Ectodermal cell (in vitro differentiated cells): ENCODE results near the gene MICAL1.

ENCODE experiments used
- H3K27ac ChIP-seq: 2 replicates; pipeline ENCODE4 v1.7.0; 2013; ENCODE audit warnings: mild to moderate bottlenecking, low read depth, low read length; ENCODE audit not compliant: insufficient read depth, poor library complexity, severe bottlenecking
- H3K27me3 ChIP-seq: 2 replicates; pipeline ENCODE4 v1.7.0; 2013; ENCODE audit warnings: mild to moderate bottlenecking, low read length; ENCODE audit not compliant: insufficient read depth, control insufficient read depth, poor library complexity, severe bottlenecking
- H3K36me3 ChIP-seq: one replicate; pipeline ENCODE4 v1.7.0; 2013; ENCODE audit warnings: low read length; ENCODE audit not compliant: control insufficient read depth, insufficient read depth
- H3K4me1 ChIP-seq: one replicate; pipeline ENCODE4 v1.7.0; 2013; ENCODE audit warnings: low read length; ENCODE audit not compliant: control insufficient read depth, insufficient read depth
- H3K4me3 ChIP-seq: 2 replicates; pipeline ENCODE4 v1.7.0; 2013; ENCODE audit warnings: low read depth, low read length, control low read depth; ENCODE audit not compliant: insufficient read depth
- H3K9me3 ChIP-seq: 2 replicates; pipeline ENCODE4 v1.7.0; 2013; ENCODE audit warnings: mild to moderate bottlenecking, low read length, moderate library complexity; ENCODE audit not compliant: control insufficient read depth
- WGBS, 2 experiments: methylation state at CpG; one replicate each; pipeline ENCODE4 v1.1.7; 2013; ENCODE audit warnings: missing lambda C conversion rate in 2 of 2; 5-methylcytosine and 5-hydroxymethylcytosine counted together

Gene MICAL1

DNA sequence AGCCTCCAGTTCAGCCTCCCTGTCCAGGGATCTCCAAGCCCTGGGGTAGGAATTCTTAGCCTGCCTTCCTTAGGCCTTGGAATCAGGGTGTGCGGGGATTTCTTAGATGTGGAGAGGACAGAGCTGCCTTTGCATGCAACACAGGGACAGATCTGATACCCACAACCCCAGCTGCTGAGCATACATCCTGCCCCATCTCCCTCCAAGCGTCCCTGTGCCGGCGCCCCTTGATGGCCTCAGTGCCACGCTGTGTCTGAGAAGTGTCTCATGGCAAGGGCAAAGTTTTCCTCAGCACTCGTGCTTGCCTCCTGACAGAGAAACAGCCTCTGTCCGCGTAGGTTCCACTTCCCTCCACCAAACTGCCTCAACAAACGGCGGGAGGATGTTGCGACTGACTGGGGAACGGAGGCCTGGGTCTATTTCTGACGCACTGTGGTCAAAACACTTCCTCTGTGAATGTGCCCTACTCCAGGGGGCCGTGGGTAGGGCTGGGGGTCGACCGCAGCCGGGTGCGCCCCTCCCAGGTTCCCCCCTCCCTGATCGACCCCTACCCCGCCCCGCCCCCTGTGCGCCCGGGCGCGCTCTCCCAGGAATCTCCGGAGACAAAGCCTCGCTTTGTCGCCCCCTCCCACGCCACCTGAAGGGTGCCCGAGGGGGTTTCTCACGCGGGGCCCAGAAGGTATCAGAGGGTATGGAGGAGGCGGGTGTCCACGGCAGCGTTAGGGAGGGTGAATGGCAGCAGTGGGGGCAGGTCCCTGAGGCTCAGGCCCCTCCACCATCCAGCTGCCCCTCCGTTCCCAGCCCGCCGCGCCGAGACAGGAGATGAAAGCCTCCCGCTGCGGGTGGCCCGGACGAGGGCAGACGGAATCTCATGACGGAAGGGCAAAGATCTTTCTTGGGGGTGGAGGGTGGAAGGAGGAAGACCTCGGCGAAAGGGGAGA lies 806 bp downstream of the MICAL1 start:
- Histone ChIP-seq H3K9me3 (no peaks in the 10 kb centered on the region), H3K27me3 (no peaks in the 10 kb centered on the region), H3K4me3 (peak overlapping the region; percentile 61), H3K4me1 (peaks cover 33% of the 10 kb centered on the region), H3K36me3 (peaks cover 11% of the 10 kb centered on the region), H3K27ac (peak overlapping the region; percentile 80)
- 5% methylated on average over 48 of the region's 48 CpGs for WGBS, 2 experiments

DNA sequence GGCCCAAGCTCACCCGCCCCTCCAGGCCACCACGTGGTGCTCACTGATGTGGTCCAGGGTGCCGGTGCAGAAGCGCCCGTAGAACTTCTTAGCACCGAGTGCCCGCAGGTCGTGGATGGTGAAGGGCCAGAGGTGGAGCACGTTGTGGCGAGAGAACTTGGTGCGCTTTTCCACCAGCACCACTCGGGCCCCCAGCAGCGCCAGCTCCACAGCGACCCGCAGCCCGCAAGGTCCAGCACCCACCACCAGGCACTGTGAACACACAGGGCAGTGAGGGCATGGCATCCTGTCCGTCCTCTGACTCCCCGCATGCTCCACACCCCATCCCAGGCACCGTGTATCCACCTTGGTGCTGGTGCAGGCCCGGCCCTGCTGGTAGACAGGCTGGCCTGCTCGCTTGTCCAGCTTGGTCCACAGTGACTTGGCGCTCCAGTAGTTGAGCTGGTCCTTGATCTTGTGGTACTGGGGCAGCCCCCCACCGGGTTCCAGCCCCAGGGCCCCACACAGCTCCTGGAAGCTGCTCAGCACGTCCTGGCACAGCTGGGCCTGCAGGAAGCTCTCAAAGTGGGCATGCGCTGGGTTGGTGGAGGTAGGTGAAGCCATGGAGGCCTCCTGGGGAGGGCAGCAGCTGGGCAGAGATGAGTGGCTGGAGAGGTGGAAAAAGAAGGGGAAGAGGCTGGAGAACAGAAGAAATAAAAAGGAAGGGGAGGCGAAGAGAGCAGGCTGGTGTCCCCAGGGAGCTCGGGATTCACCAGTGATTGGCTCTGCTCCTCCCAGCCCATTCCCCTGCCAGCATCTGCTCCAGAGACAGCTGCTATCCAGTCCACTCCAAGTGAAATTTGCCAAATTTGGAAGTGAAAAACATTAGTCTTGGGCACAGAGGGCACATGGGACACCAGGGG lies 1.7 kb downstream of the MICAL1 start:
- Histone ChIP-seq H3K27me3 (no peaks in the 10 kb centered on the region), H3K27ac (peak overlapping the region; percentile 69), H3K9me3 (no peaks in the 10 kb centered on the region), H3K36me3 (peaks cover 11% of the 10 kb centered on the region), H3K4me3 (peak overlapping the region; percentile 61), H3K4me1 (peaks cover 27% of the 10 kb centered on the region)
- 91 to 92% methylated on average over 27 of the region's 27 CpGs for WGBS, 2 experiments

DNA sequence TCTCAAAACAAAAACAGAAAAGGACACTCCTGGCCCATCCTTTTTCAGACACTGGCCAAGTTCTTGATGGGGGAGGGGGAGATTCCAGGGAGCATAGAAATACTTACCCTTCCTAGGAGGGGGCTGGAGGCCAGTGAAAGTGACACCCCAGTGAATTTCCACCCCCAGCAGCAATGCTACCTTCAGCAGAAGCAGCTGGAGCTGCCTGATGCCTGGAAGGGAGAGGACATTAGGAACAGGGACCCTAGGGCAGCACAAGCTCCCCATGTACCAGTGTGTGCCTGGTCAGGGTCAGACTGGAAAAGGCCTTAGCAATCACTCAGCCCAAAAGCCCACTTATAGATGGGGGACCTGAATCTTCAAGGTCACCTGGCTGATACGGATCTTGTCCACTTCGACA lies 2.4 kb downstream of the MICAL1 start:
- H3K27ac ChIP-seq = no peak overlapping the region
- 93 to 96% methylated on average over 2 of the region's 2 CpGs for WGBS, 2 experiments
- H3K9me3 ChIP-seq = no peaks in the 10 kb centered on the region
- H3K36me3 ChIP-seq = peaks cover 11% of the 10 kb centered on the region
- no peak overlapping the region for H3K4me3 ChIP-seq
- peaks cover 21% of the 10 kb centered on the region for H3K4me1 ChIP-seq
- H3K27me3 ChIP-seq = no peaks in the 10 kb centered on the region

DNA sequence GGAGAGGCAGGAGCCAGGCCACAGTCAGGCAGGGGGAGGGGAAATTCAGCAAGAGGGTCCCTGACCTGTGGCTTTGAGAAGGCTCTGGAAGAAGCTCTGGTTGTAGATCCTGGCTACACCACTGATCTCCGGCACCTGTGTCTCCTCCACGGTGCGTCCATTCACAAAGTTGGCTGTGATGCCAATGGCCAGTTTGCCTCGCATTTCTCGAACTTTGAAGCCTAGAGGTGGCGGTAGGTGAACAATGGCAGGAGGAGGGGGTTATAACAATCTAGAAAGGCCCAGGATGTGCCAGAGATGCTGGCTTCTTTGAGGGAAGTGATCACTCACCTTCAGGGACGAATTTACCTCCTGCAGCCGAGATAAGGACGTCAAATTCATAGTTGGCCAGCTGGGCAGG lies 3.4 kb downstream of the MICAL1 start:
- Histone ChIP-seq H3K9me3 (no peaks in the 10 kb centered on the region), H3K4me1 (peaks cover 14% of the 10 kb centered on the region), H3K27ac (no peak overlapping the region), H3K36me3 (peaks cover 11% of the 10 kb centered on the region), H3K27me3 (no peaks in the 10 kb centered on the region), H3K4me3 (no peak overlapping the region)
- 95 to 97% methylated on average over 9 of the region's 9 CpGs for WGBS, 2 experiments

DNA sequence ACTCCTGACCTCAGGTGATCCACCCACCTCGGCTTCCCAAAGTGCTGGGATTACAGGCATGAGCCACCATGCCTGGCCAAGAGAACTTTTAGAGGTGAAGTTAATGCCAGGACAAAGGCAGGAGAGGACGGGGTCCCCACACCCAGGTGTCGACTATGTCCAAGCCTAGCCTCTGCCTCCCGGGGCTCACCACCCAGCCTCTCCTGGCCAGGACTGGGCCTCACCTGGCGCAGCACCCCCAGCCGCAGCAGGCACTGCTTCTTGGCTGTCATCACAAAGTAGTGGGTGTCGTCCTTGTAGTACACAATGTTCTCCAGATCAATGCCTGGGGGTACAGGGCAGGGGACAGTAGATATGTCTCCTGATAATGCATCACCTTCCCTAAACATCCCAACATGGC lies 4.2 kb downstream of the MICAL1 start:
- WGBS, 2 experiments = 93 to 96% methylated on average over 7 of the region's 7 CpGs
- Histone ChIP-seq H3K4me1 (peaks cover 7% of the 10 kb centered on the region), H3K27ac (no peak overlapping the region), H3K36me3 (peaks cover 11% of the 10 kb centered on the region), H3K9me3 (no peaks in the 10 kb centered on the region), H3K27me3 (no peaks in the 10 kb centered on the region), H3K4me3 (no peak overlapping the region)

DNA sequence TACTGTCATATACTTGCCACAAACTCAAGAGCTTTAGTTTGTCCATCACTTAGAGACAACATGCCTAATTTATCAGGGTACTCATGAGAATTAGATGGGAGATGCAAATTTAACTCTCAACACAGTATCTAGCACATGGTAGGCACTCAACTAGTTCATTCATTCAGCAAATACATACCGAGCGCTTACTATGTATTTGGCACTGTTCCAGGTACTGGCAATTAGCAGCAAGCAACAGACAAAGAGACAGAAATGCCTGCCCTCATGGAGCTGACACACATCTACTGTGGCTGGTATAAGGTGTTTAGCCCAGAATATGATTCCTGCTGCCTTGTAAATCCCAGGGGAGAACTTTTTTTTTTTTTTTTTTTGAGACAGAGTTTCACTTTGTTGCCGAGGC lies 4.8 kb downstream of the MICAL1 start:
- Histone ChIP-seq H3K4me3 (no peak overlapping the region), H3K36me3 (peaks cover 15% of the 10 kb centered on the region), H3K9me3 (no peaks in the 10 kb centered on the region), H3K4me1 (peaks cover 7% of the 10 kb centered on the region), H3K27ac (no peak overlapping the region), H3K27me3 (no peaks in the 10 kb centered on the region)
- 89 to 94% methylated on average over 3 of the region's 3 CpGs for WGBS, 2 experiments

DNA sequence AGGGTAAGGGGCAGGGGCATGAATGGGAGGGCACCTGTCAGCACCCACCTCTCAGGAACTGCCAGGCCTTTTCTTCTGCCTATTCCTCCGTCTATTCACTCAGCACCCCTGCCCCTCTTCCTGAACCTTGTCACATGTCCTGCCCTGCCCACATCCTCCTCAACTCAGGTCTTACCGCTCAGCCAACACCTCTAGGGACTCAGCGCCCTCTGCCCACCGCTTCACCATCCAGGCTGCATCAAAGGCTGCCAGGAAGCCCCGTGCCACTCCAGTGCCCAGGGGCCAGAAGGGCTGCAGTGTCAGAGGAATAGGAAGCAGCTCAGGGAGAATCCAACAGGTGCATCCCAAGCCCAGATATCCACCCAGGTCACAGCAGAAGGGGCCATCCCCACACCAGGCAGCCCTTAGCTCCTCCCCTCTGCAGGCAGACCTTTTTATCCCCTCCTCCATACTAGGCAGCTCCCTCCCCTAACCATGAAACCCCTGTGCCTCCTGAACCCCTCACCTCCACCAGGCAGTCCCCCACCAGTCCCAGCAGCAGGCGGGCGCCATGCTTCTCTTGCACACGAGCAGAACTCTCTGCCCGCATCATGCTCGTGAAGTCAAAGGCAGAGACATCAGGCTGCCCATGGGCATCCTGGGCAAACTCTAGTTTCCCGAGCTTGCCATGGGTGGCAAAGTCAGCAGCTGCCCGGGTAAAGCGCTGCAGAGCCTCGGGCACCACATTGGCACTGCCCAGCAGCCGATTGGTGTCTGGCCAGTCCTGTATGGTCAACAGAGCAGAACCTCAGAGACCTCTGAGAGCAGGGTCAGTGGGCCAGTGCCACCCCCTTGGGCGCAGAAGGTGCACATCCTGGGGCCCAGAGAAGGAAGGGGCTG lies 5.5 kb downstream of the MICAL1 start:
- no peak overlapping the region for H3K4me3 ChIP-seq
- no peak overlapping the region for H3K27ac ChIP-seq
- no peaks in the 10 kb centered on the region for H3K27me3 ChIP-seq
- WGBS, 2 experiments = 91 to 92% methylated on average over 16 of the region's 16 CpGs
- H3K36me3 ChIP-seq = peaks cover 15% of the 10 kb centered on the region
- H3K4me1 ChIP-seq = peaks cover 7% of the 10 kb centered on the region
- no peaks in the 10 kb centered on the region for H3K9me3 ChIP-seq

DNA sequence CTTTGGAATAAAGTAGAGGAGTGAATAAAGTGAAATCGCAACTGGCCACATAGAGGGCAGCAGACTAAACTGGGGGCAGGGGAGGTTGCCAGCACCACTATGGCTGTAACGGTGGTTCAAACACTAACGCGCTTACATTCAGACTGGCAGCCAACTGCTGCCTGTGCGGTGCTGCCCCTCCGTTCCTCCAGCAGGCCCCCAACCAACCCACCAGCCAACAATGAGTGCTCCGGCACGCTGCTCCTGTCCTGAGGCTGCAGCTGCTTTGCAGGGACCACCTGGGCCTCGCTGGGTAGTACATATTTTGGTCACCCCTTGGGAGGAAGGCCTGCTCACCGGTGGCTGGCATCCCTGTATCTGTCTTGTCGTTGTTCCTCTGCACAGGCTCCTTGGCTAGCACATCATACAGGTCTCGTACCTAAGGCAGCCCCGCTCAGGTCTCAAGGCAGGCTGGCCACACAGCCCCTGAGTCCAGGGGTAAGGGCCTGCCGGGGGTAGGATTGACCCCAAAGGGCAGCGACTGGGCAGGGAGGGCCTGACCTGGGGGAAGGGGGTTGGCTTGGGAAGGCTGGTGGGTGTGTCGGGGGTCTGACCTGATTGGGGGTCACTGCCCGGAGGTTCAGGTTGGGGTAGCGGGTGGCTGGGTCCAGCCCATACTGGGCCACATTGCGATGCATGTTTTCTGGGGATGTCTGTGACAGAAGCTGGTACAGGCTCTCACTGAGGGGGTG lies 6.3 kb downstream of the MICAL1 start:
- 94% methylated on average over 19 of the region's 19 CpGs for WGBS, 2 experiments
- H3K27me3 ChIP-seq = no peaks in the 10 kb centered on the region
- H3K9me3 ChIP-seq = no peaks in the 10 kb centered on the region
- H3K27ac ChIP-seq = no peak overlapping the region
- peaks cover 4% of the 10 kb centered on the region for H3K4me1 ChIP-seq
- H3K36me3 ChIP-seq = peaks cover 23% of the 10 kb centered on the region
- H3K4me3 ChIP-seq = no peak overlapping the region

DNA sequence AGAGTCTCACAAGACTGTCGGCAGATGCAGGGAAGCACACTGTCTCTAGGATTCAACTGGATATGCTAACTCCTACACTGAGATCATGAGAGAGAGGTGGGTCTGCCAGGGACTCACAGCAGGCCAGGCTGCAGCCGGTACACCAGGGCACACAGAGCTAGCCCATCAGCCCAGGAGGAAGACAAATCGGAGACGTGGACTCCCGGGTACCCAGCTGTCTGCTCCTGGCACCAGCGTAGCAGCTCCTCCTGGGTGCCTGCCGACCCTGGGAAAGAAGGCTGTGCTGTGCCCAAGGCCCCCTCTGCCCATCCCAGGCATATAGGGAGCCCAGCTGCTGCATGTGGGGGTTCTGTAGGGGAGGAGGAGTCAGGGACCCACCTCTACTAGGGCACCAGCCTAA lies 7.0 kb downstream of the MICAL1 start:
- no peak overlapping the region for H3K27ac ChIP-seq
- H3K27me3 ChIP-seq = no peaks in the 10 kb centered on the region
- WGBS, 2 experiments = 91 to 93% methylated on average over 7 of the region's 7 CpGs
- no peaks in the 10 kb centered on the region for H3K4me1 ChIP-seq
- H3K9me3 ChIP-seq = no peaks in the 10 kb centered on the region
- H3K4me3 ChIP-seq = no peak overlapping the region
- peaks cover 29% of the 10 kb centered on the region for H3K36me3 ChIP-seq
